CD14-positive monocyte (primary cell): ENCODE data around the gene RFC3. TPM values are rescaled to one million over a fixed set of nuclear protein-coding genes. Genes with fewer than 3 reads are reported as not detected.

Experiments used
- DNase-seq, 3 donors: peaks; one replicate each; pipeline ENCODE4 v3.0.0-alpha.2; 2011 to 2022
- H2AFZ ChIP-seq: 2 replicates; pipeline ENCODE4 v1.6.0; 2012; ENCODE audit warnings: mild to moderate bottlenecking, low read depth, low read length, inconsistent platforms; ENCODE audit not compliant: insufficient read depth, poor library complexity, severe bottlenecking
- H3K27ac ChIP-seq, 2 donors: 1 replicate in 1 of 2; 2 replicates in 1 of 2; pipeline ENCODE4 v1.5.1; 2012 to 2013; ENCODE audit warnings: low read length in 2 of 2, control low read depth in 1 of 2, inconsistent platforms in 1 of 2, low read depth in 1 of 2, mild to moderate bottlenecking in 1 of 2
- H3K27me3 ChIP-seq, 2 donors: one replicate each; pipeline versions ENCODE4 v1.6.0 to v1.6.1; 2011 to 2013; ENCODE audit warnings: low read length in 2 of 2; ENCODE audit not compliant: control insufficient read depth in 2 of 2, insufficient read depth in 2 of 2
- H3K36me3 ChIP-seq, 2 donors: replicated peaks in 1 of 2; 1 replicate in 1 of 2; 2 replicates in 1 of 2; pipeline versions ENCODE4 v1.5.1 to v1.6.1; 2012 to 2013; ENCODE audit warnings: low read length in 2 of 2, control low read depth in 1 of 2, inconsistent platforms in 1 of 2, mild to moderate bottlenecking in 1 of 2; ENCODE audit not compliant: insufficient read depth in 2 of 2, control insufficient read depth in 1 of 2
- H3K4me1 ChIP-seq, 2 donors: 1 replicate in 1 of 2; 2 replicates in 1 of 2; pipeline versions ENCODE4 v1.5.1 to v1.6.1; 2012 to 2013; ENCODE audit warnings: low read length in 2 of 2, control low read depth in 1 of 2, inconsistent platforms in 1 of 2, mild to moderate bottlenecking in 1 of 2, moderate library complexity in 1 of 2; ENCODE audit not compliant: insufficient read depth in 2 of 2, control insufficient read depth in 1 of 2
- H3K4me2 ChIP-seq: replicated peaks from 2 replicates; pipeline ENCODE3; 2012; ENCODE audit warnings: low read length, moderate library complexity, mild to moderate bottlenecking; ENCODE audit not compliant: poor library complexity, severe bottlenecking; ENCODE audit errors: extremely low read depth
- H3K4me3 ChIP-seq, 3 experiments: fragments of 200-600 bp in 1 of 3; sonication (generic) in 1 of 3; replicated peaks in 1 of 3; 1 replicate in 2 of 3; 2 replicates in 1 of 3; pipeline ENCODE4 v1.5.1; 2011 to 2013; ENCODE audit warnings: low read length in 3 of 3, mild to moderate bottlenecking in 3 of 3, control low read depth in 2 of 3, low read depth in 2 of 3, inconsistent platforms in 1 of 3, moderate library complexity in 1 of 3
- H3K79me2 ChIP-seq: 2 replicates; pipeline ENCODE4 v1.6.0; 2012; ENCODE audit warnings: mild to moderate bottlenecking, control low read depth, inconsistent platforms, low read length, moderate library complexity; ENCODE audit not compliant: insufficient read depth
- H3K9ac ChIP-seq: 2 replicates; pipeline ENCODE4 v1.6.0; 2017; ENCODE audit warnings: low read length, mild to moderate bottlenecking; ENCODE audit not compliant: insufficient read depth, poor library complexity, severe bottlenecking
- H3K9me3 ChIP-seq, 2 donors: replicated peaks in 1 of 2; 1 replicate in 1 of 2; 2 replicates in 1 of 2; pipeline versions ENCODE4 v1.5.1 to v1.6.1; 2012 to 2013; ENCODE audit warnings: low read length in 2 of 2, control low read depth in 1 of 2; ENCODE audit not compliant: control insufficient read depth in 1 of 2, insufficient read depth in 1 of 2
- H4K20me1 ChIP-seq: 2 replicates; pipeline ENCODE4 v1.6.0; 2012; ENCODE audit warnings: mild to moderate bottlenecking, low read length, control low read depth, moderate library complexity; ENCODE audit not compliant: insufficient read depth
- H3K27ac Mint-ChIP-seq, 7 donors: one replicate each; pipeline ENCODE4 v1.8.0; 2020; ENCODE audit warnings: mild to moderate bottlenecking in 7 of 7, mixed read lengths in 7 of 7, moderate library complexity in 6 of 7, inconsistent platforms in 2 of 7
- H3K27me3 Mint-ChIP-seq, 3 donors: one replicate each; pipeline ENCODE4 v1.8.0; 2021 to 2022; ENCODE audit warnings: low read depth in 3 of 3, mild to moderate bottlenecking in 3 of 3, mixed read lengths in 3 of 3, moderate library complexity in 3 of 3, inconsistent platforms in 1 of 3
- H3K36me3 Mint-ChIP-seq, 2 donors: one replicate each; pipeline ENCODE4 v1.8.0; 2020; ENCODE audit warnings: mixed read lengths in 2 of 2, inconsistent platforms in 1 of 2, mild to moderate bottlenecking in 1 of 2
- H3K4me1 Mint-ChIP-seq: one replicate; pipeline ENCODE4 v1.8.0; 2020; ENCODE audit warnings: mild to moderate bottlenecking, mixed read lengths
- H3K4me3 Mint-ChIP-seq, 2 donors: one replicate each; pipeline ENCODE4 v1.8.0; 2020; ENCODE audit warnings: mild to moderate bottlenecking in 2 of 2, mixed read lengths in 2 of 2, moderate library complexity in 1 of 2
- H3K9me3 Mint-ChIP-seq, 7 donors: one replicate each; pipeline ENCODE4 v1.8.0; 2020 to 2022; ENCODE audit warnings: mixed read lengths in 7 of 7, mild to moderate bottlenecking in 6 of 7, moderate library complexity in 6 of 7, inconsistent platforms in 2 of 7
- WGBS: methylation state at CpG from one replicate; pipeline ENCODE4 v1.1.5; 2013; ENCODE audit warnings: missing lambda C conversion rate; ENCODE audit not compliant: insufficient coverage; 5-methylcytosine and 5-hydroxymethylcytosine counted together
- intact Hi-C, 2 donors: fragments of 100-400 bp; cut with micrococcal nuclease; formaldehyde crosslinking; loops; one replicate each; pipeline versions ENCODE4 v1.15.0 to v1.15.1; 2023
- polyA plus RNA-seq, 3 donors: library from polyadenylated mRNA; depleted of rRNA in 1 of 3; unstranded in 2 of 3; stranded (reverse) in 1 of 3; fragments of 300-500 nt in 2 of 3; fragments of >200 nt in 1 of 3; fragmentation: Illumina TruSeq in 2 of 3; gene quantifications; 1 replicate in 2 of 3; 2 replicates in 1 of 3; pipeline ENCODE4 v1.2.3, GENCODE V29; 2012 to 2021
- TF ChIP-seq, protein P1 (sequence below): fragments of 200-600 bp; IDR thresholded peaks from one replicate; pipeline ENCODE4 v1.8.0; 2022; ENCODE audit warnings: antibody characterized with exemption, mild to moderate bottlenecking

RFC3 gene
- polyA plus RNA-seq, 3 donors, result 2.5 to 5.3 (median 4.1) TPM

DNA sequence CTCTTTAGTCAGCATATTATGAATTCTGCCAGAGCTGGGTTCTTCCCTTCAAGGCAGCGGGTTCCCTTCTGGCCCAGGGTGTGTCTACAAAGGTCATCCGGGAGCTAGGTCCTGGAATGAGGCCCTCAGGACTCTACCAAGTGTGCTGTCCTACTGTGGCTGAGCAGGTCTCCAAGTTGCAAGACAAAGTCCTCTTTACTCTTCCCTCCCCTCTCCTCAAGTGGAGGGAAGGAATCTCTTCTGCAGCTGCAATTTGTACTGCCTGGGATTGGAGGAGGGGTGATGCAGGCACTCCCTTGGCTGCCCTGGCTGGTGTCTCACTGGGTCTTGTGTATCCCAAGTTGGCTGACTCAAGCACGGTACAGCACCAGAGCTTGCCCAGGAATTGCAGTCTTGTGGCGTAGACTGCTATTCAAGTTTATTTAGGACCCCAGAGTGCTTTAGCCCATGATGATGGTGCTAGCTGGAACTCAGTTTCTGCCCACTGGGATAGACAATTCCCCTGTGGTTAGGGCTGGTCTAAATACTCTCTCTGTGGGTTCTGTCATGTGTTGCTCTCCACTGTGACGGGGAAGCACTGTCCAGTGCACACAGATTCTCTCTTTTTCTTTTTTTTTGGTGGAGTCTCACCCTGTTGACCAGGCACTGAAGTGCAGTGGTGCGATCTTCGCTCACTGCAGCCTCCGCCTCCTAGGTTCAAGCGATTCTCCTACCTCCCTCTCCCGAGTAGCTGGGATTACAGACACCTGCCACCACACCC, 28.5 kb downstream of the RFC3 start:
- Histone ChIP-seq H3K9me3 (no peaks in the 10 kb centered on the region), H3K27me3 (no peaks in the 10 kb centered on the region), H3K79me2 (no peaks in the 10 kb centered on the region), H3K4me1 (no peaks in the 10 kb centered on the region), H3K4me2 (no peak overlapping the region), H3K36me3 (peaks cover 12 to 45% of the 10 kb centered on the region in 2 donors), H3K9ac (no peak overlapping the region), H3K4me3 (no peak overlapping the region), H3K27ac (no peak overlapping the region), H2AFZ (no peak overlapping the region), H4K20me1 (no peaks in the 10 kb centered on the region)
- WGBS, result 97% methylated on average over 3 of the region's 10 CpGs
- Mint-ChIP-seq H3K9me3 (no peaks in the 10 kb centered on the region), H3K4me3 (no peak overlapping the region), H3K27me3 (peaks cover 0 to 2% (median 0%) of the 10 kb centered on the region in 3 donors), H3K36me3 (peaks cover 43 to 56% of the 10 kb centered on the region in 2 donors), H3K27ac (peak overlapping the region in 2 of 7 donors; percentile 7 to 40), H3K4me1 (no peaks in the 10 kb centered on the region)
- TF ChIP-seq, protein P1, sequence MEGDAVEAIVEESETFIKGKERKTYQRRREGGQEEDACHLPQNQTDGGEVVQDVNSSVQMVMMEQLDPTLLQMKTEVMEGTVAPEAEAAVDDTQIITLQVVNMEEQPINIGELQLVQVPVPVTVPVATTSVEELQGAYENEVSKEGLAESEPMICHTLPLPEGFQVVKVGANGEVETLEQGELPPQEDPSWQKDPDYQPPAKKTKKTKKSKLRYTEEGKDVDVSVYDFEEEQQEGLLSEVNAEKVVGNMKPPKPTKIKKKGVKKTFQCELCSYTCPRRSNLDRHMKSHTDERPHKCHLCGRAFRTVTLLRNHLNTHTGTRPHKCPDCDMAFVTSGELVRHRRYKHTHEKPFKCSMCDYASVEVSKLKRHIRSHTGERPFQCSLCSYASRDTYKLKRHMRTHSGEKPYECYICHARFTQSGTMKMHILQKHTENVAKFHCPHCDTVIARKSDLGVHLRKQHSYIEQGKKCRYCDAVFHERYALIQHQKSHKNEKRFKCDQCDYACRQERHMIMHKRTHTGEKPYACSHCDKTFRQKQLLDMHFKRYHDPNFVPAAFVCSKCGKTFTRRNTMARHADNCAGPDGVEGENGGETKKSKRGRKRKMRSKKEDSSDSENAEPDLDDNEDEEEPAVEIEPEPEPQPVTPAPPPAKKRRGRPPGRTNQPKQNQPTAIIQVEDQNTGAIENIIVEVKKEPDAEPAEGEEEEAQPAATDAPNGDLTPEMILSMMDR, result no peak
- DNase-seq, result no peak
- intact Hi-C loops, result no loop called here

DNA sequence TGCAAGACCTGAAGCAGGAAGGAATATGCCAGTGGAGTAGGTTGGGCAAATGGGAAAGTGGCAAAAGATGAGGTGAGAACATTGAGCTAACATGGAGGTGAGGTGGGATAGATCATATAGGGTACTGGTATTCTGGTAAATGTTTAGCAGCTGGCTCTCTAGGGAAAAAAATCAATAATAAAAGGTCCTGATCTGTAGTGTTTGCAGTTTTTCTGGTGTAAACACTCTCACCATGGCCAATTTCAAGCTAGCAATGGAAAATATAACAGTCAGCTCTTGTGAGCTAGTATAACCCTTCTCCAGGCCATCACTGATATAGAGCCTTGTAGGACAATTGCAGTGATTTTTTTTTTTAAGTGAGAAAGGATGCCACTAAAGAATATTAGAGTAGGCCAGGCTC, 31.3 kb downstream of the RFC3 start:
- Histone ChIP-seq H3K27me3 (no peaks in the 10 kb centered on the region), H3K27ac (no peak overlapping the region), H3K9me3 (no peaks in the 10 kb centered on the region), H3K79me2 (no peaks in the 10 kb centered on the region), H3K36me3 (peaks cover 12 to 36% of the 10 kb centered on the region in 2 donors), H4K20me1 (no peaks in the 10 kb centered on the region), H3K4me2 (no peak overlapping the region), H3K4me1 (no peaks in the 10 kb centered on the region), H3K4me3 (no peak overlapping the region), H2AFZ (no peak overlapping the region), H3K9ac (no peak overlapping the region)
- peaks cover 34 to 37% of the 10 kb centered on the region in 2 donors for H3K36me3 Mint-ChIP-seq
- no peak for DNase-seq
- TF ChIP-seq, protein P1, result no peak
- intact Hi-C loops, result no loop called here
- no peak overlapping the region for H3K4me3 Mint-ChIP-seq
- peaks cover 0 to 2% (median 0%) of the 10 kb centered on the region in 3 donors for H3K27me3 Mint-ChIP-seq
- H3K27ac Mint-ChIP-seq, result no peak overlapping the region
- H3K4me1 Mint-ChIP-seq, result no peaks in the 10 kb centered on the region
- peaks cover 0 to 2% (median 0%) of the 10 kb centered on the region in 7 donors for H3K9me3 Mint-ChIP-seq
